Common myeloid progenitor, CD34-positive (primary cell): Measurements from ENCODE around the gene CD8A.

Source experiments
- CTCF ChIA-PET: fragments of 350-600 bp; sonication (Branson Sonifier 250); formaldehyde crosslinking; loops from one replicate; lab custom pipeline; 2021; ENCODE audit warnings: antibody characterized with exemption; lab: Charles Lee
- POLR2A ChIA-PET: fragments of 350-600 bp; sonication (Branson Sonifier 250); formaldehyde crosslinking; loops from one replicate; lab custom pipeline; 2021; ENCODE audit warnings: antibody characterized with exemption; lab: Charles Lee
- DNase-seq, 3 donors: peaks; one replicate each; pipeline versions ENCODE4 v3.0.0 to v3.0.0-alpha.2; 2013
- H3K27ac ChIP-seq, 2 experiments: 1 replicate in 1 of 2; 2 replicates in 1 of 2; pipeline ENCODE4 v1.7.0; 2013; ENCODE audit warnings: inconsistent platforms in 2 of 2, low read length in 2 of 2, mild to moderate bottlenecking in 2 of 2, low read depth in 1 of 2, moderate library complexity in 1 of 2; ENCODE audit not compliant: severe bottlenecking in 2 of 2, insufficient read depth in 1 of 2, poor library complexity in 1 of 2
- H3K27me3 ChIP-seq, 5 experiments: replicated peaks in 2 of 5; 1 replicate in 3 of 5; 2 replicates in 2 of 5; pipeline versions ENCODE4 v1.6.1 to v1.7.0; 2013; ENCODE audit warnings: low read length in 4 of 5, mild to moderate bottlenecking in 2 of 5, moderate library complexity in 2 of 5, inconsistent platforms in 1 of 5; ENCODE audit not compliant: insufficient read depth in 5 of 5, control insufficient read depth in 4 of 5
- H3K36me3 ChIP-seq, 4 experiments: 1 replicate in 2 of 4; 2 replicates in 2 of 4; pipeline versions ENCODE4 v1.6.1 to v1.7.0; 2013; ENCODE audit warnings: low read length in 3 of 4, control low read depth in 1 of 4, mild to moderate bottlenecking in 1 of 4; ENCODE audit not compliant: control insufficient read depth in 4 of 4, insufficient read depth in 4 of 4
- H3K4me1 ChIP-seq, 4 experiments: 1 replicate in 3 of 4; 2 replicates in 1 of 4; pipeline versions ENCODE4 v1.6.1 to v1.7.1; 2013; ENCODE audit warnings: low read length in 3 of 4, mild to moderate bottlenecking in 3 of 4, control low read depth in 1 of 4, inconsistent platforms in 1 of 4, moderate library complexity in 1 of 4; ENCODE audit not compliant: control insufficient read depth in 4 of 4, insufficient read depth in 4 of 4; ENCODE audit errors: control extremely low read depth in 1 of 4
- H3K4me3 ChIP-seq, 7 experiments: 1 replicate in 4 of 7; 2 replicates in 3 of 7; pipeline versions ENCODE4 v1.5.1 to v1.7.0; 2013; ENCODE audit warnings: mild to moderate bottlenecking in 7 of 7, low read length in 6 of 7, moderate library complexity in 6 of 7, inconsistent platforms in 2 of 7, low read depth in 2 of 7, control low read depth in 1 of 7; ENCODE audit not compliant: insufficient read depth in 4 of 7, control insufficient read depth in 1 of 7; ENCODE audit errors: extremely low read depth in 1 of 7
- H3K9me3 ChIP-seq, 5 experiments: 1 replicate in 4 of 5; 2 replicates in 1 of 5; pipeline versions ENCODE4 v1.6.1 to v1.7.1; 2013; ENCODE audit warnings: low read length in 4 of 5, mild to moderate bottlenecking in 2 of 5, inconsistent platforms in 1 of 5, low read depth in 1 of 5, moderate library complexity in 1 of 5; ENCODE audit not compliant: control insufficient read depth in 4 of 5, insufficient read depth in 2 of 5; ENCODE audit errors: control extremely low read depth in 1 of 5
- WGBS: methylation state at CpG from one replicate; pipeline ENCODE4 v1.1.5; 2013; ENCODE audit not compliant: insufficient coverage; 5-methylcytosine and 5-hydroxymethylcytosine counted together

Gene CD8A

GRCh38 chr2:86787736-86788135 is 3.0 kb downstream of the CD8A start:
- H3K4me3 ChIP-seq, result no peak overlapping the region
- WGBS, result 0% methylated on average over 1 of the region's 2 CpGs
- ChIA-PET POLR2A (interaction anchor here (0.6 kb wide), 1 partner anchor 1150 kb away, joined by 3 read pairs; no protein-coding TSS in a partner anchor), CTCF (interaction anchor here (0.7 to 2.0 kb wide), 2 partner anchors 23 to 24 kb away, joined by 3 to 7 read pairs; no protein-coding TSS in a partner anchor)
- no peaks in the 10 kb centered on the region for H3K36me3 ChIP-seq
- no peaks in the 10 kb centered on the region for H3K9me3 ChIP-seq
- peaks cover 0 to 30% (median 27%) of the 10 kb centered on the region in 4 experiments for H3K4me1 ChIP-seq
- no peak overlapping the region for H3K27ac ChIP-seq
- DNase-seq, result peak; percentile 57 to 87 (median 86)
- H3K27me3 ChIP-seq, result peaks cover 0 to 56% (median 36%) of the 10 kb centered on the region in 5 experiments

- Histone ChIP-seq H3K27me3 (peaks cover 0 to 39% (median 25%) of the 10 kb centered on the region in 5 experiments), H3K36me3 (no peaks in the 10 kb centered on the region), H3K4me1 (peaks cover 0 to 21% (median 20%) of the 10 kb centered on the region in 4 experiments), H3K9me3 (no peaks in the 10 kb centered on the region), H3K27ac (no peak overlapping the region), H3K4me3 (no peak overlapping the region)
- WGBS, result 82% methylated on average over 8 of the region's 10 CpGs
- ChIA-PET CTCF (interaction anchor here (0.9 to 2.0 kb wide), 3 partner anchors 10 to 267 kb away, joined by 3 to 7 read pairs (median 4); no protein-coding TSS in a partner anchor), POLR2A (no interaction called here)
- DNase-seq, result no peak
These were observed 4.6 kb downstream of the CD8A start for GRCh38 chr2:86786001-86786536.

- H3K4me1 ChIP-seq, result peaks cover 0 to 15% (median 15%) of the 10 kb centered on the region in 4 experiments
- ChIA-PET POLR2A (no interaction called here), CTCF (interaction anchor here (0.9 to 2.0 kb wide), 3 partner anchors 9 to 267 kb away, joined by 3 to 7 read pairs (median 4); no protein-coding TSS in a partner anchor)
- no peak overlapping the region for H3K4me3 ChIP-seq
- WGBS, result 90% methylated on average over 2 of the region's 9 CpGs
- H3K36me3 ChIP-seq, result no peaks in the 10 kb centered on the region
- DNase-seq, result no peak
- peaks cover 0 to 34% (median 22%) of the 10 kb centered on the region in 5 experiments for H3K27me3 ChIP-seq
- H3K9me3 ChIP-seq, result no peaks in the 10 kb centered on the region
- H3K27ac ChIP-seq, result no peak overlapping the region
These were observed 5.3 kb downstream of the CD8A start for GRCh38 chr2:86785456-86785855.

- POLR2A ChIA-PET, result no interaction called here
- H3K9me3 ChIP-seq, result no peaks in the 10 kb centered on the region
- CTCF ChIA-PET, result interaction anchor here (0.6 to 2.3 kb wide), 2 partner anchors 15 to 24 kb away, joined by 4 to 5 read pairs; no protein-coding TSS in a partner anchor
- H3K4me1 ChIP-seq, result peaks cover 0 to 2% (median 0%) of the 10 kb centered on the region in 4 experiments
- no peak overlapping the region for H3K4me3 ChIP-seq
- no peak for DNase-seq
- 83% methylated on average over 6 of the region's 8 CpGs for WGBS
- no peak overlapping the region for H3K27ac ChIP-seq
- H3K36me3 ChIP-seq, result no peaks in the 10 kb centered on the region
- peaks cover 0 to 17% (median 11%) of the 10 kb centered on the region in 5 experiments for H3K27me3 ChIP-seq
These were observed 6.9 kb downstream of the CD8A start for GRCh38 chr2:86783615-86784339.

- no peak for DNase-seq
- POLR2A ChIA-PET, result no interaction called here
These were observed 8.0 kb downstream of the CD8A start for GRCh38 chr2:86782748-86783147.

GRCh38 chr2:86781363-86781762 is 9.3 kb downstream of the CD8A start:
- Histone ChIP-seq H3K4me1 (no peaks in the 10 kb centered on the region), H3K9me3 (no peaks in the 10 kb centered on the region), H3K27ac (no peak overlapping the region), H3K4me3 (no peak overlapping the region), H3K36me3 (peaks cover 0 to 8% (median 1%) of the 10 kb centered on the region in 4 experiments), H3K27me3 (peaks cover 0 to 4% (median 0%) of the 10 kb centered on the region in 5 experiments)
- POLR2A ChIA-PET, result no interaction called here
- 62% methylated on average over 6 of the region's 9 CpGs for WGBS
- CTCF ChIA-PET, result interaction anchor here (0.9 to 2.2 kb wide), 3 partner anchors 14 to 28 kb away, joined by 3 to 11 read pairs (median 6); no protein-coding TSS in a partner anchor
- no peak for DNase-seq

More at GRCh38 chr2:86782748-86783147, 8.0 kb downstream of the CD8A start:
- CTCF ChIA-PET, result interaction anchor here (0.7 to 2.3 kb wide), 3 partner anchors 14 to 25 kb away, joined by 3 to 5 read pairs (median 3); no protein-coding TSS in a partner anchor
- no peak overlapping the region for H3K4me3 ChIP-seq
- no peaks in the 10 kb centered on the region for H3K9me3 ChIP-seq
- 94% methylated on average over 5 of the region's 7 CpGs for WGBS
- H3K27me3 ChIP-seq, result peaks cover 0 to 7% (median 3%) of the 10 kb centered on the region in 5 experiments
- H3K4me1 ChIP-seq, result no peaks in the 10 kb centered on the region
- no peak overlapping the region for H3K27ac ChIP-seq
- no peaks in the 10 kb centered on the region for H3K36me3 ChIP-seq
